ENCODE results near the gene FRY. TPM values are rescaled to one million over a fixed set of nuclear protein-coding genes. Genes with fewer than 3 reads are reported as not detected.

The FRY gene
- total and polyA plus RNA-seq, 8 donors = 5.6 to 27.9 (median 21.1) TPM

DNA sequence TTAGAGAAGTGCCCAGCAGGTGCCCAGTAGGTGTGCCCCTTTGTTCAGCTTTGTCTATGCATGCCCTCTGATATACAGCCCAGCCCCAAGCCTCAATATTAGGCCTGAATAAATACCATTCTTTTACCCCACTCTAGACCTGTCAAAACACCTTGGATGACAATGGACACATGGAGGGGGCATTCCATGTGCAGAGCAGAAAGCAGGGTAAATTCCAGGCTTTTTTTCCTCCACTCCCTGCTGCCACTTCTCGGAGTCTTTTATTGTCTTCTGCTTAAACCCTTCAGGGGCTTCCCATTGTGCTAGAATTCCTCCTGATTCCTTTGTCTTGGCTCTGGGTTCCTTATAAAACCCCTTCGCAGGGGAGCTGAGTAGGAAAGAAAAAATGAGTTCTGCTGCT, 5.8 kb upstream of the FRY start:
- no peak for DNase-seq
- intact Hi-C loops (cut with DNase I) = no loop called here
- Histone ChIP-seq H3K9me3 (no peaks in the 10 kb centered on the region), H3K36me3 (no peaks in the 10 kb centered on the region), H3K4me3 (no peak overlapping the region), H3K27ac (no peak overlapping the region), H3K4me1 (no peaks in the 10 kb centered on the region), H3K27me3 (no peaks in the 10 kb centered on the region)
- TF ChIP-seq, protein P1, sequence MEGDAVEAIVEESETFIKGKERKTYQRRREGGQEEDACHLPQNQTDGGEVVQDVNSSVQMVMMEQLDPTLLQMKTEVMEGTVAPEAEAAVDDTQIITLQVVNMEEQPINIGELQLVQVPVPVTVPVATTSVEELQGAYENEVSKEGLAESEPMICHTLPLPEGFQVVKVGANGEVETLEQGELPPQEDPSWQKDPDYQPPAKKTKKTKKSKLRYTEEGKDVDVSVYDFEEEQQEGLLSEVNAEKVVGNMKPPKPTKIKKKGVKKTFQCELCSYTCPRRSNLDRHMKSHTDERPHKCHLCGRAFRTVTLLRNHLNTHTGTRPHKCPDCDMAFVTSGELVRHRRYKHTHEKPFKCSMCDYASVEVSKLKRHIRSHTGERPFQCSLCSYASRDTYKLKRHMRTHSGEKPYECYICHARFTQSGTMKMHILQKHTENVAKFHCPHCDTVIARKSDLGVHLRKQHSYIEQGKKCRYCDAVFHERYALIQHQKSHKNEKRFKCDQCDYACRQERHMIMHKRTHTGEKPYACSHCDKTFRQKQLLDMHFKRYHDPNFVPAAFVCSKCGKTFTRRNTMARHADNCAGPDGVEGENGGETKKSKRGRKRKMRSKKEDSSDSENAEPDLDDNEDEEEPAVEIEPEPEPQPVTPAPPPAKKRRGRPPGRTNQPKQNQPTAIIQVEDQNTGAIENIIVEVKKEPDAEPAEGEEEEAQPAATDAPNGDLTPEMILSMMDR (IDR thresholded peaks at IDR 0.05) = no peak
- ATAC-seq = no peak
- WGBS, 2 donors = 95% methylated on average over 2 of the region's 2 CpGs
- no peak for FAIRE-seq

DNA sequence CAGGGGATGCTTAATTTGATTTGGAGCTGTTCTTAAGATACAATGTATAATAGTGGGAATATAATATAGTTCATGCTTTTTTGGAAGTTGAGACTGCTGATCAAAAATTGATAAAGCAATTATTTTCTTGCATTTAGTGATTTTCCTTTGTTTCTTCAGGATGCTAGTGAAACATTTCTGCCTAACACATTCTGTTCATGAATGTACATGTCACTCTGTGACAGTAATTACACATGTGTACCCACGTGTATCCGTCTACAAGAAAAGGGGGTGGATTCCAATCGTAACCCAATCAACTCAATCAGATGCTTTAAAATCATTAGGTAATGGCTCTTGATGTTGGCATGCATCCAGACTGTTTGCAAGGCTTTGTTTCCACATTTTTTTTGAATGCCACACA, 5.0 kb upstream of the FRY start:
- Histone ChIP-seq H3K9me3 (no peaks in the 10 kb centered on the region), H3K36me3 (no peaks in the 10 kb centered on the region), H3K4me3 (no peak overlapping the region), H3K4me1 (no peaks in the 10 kb centered on the region), H3K27me3 (no peaks in the 10 kb centered on the region), H3K27ac (no peak overlapping the region)
- no peak for FAIRE-seq
- ATAC-seq = no peak
- 81 to 84% methylated on average over 3 of the region's 3 CpGs for WGBS, 2 donors
- TF ChIP-seq, protein P1 (IDR thresholded peaks at IDR 0.05) = no peak
- DNase-seq = no peak
- intact Hi-C loops (cut with DNase I) = no loop called here

DNA sequence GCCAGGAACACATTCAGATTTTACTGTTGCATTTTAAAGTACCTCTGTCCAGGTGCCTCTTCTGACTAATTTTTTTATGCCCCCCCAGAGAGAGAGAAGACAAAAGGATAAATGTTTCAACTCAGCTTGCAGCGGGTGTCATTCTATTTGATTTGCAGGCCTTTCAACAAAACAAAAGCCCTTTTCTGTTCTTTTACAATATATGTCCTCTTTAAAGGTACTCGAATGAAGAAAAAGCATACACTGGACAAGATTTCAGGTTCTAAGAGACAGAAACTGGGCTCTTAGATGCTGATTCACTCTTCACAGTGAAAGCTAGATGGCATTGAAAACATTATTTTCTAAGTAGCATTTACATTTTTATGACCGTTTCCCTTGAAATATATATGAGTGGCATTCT, 2.9 kb upstream of the FRY start:
- no peak for FAIRE-seq
- 75 to 76% methylated on average over 3 of the region's 3 CpGs for WGBS, 2 donors
- Histone ChIP-seq H3K4me1 (peaks cover 0 to 8% (median under 1%) of the 10 kb centered on the region in 3 donors), H3K9me3 (no peaks in the 10 kb centered on the region), H3K27ac (no peak overlapping the region), H3K4me3 (no peak overlapping the region), H3K36me3 (no peaks in the 10 kb centered on the region), H3K27me3 (no peaks in the 10 kb centered on the region)
- TF ChIP-seq, protein P1 (IDR thresholded peaks at IDR 0.05) = no peak
- DNase-seq = no peak
- ATAC-seq = no peak
- intact Hi-C loops (cut with DNase I) = no loop called here

DNA sequence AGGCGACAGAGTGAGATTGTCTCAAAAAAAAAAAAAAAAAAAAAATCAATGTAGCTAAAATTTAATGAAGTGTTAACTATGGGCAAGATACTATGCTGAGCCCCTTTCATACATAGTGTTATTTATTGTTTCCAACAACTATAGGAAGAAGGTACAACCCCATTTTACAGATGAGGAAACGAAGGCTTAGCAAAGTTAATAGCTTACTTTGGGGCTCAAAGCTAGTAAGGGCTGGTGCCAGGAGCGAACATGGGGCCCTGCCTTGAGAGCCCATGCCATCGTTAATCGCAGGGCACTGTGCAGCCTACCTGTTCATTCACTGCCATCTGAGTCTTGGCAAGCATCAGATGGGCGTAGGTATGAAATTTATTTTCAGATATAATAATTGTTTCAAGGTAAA, 1.9 kb upstream of the FRY start:
- no peak overlapping the region for H3K27ac ChIP-seq
- intact Hi-C loops (cut with DNase I) = no loop called here
- TF ChIP-seq, protein P1 (IDR thresholded peaks at IDR 0.05) = no peak
- no peaks in the 10 kb centered on the region for H3K36me3 ChIP-seq
- no peak overlapping the region for H3K4me3 ChIP-seq
- DNase-seq (no peak), ATAC-seq (no peak), FAIRE-seq (no peak)
- no peaks in the 10 kb centered on the region for H3K9me3 ChIP-seq
- H3K27me3 ChIP-seq = no peaks in the 10 kb centered on the region
- 71 to 77% methylated on average over 6 of the region's 6 CpGs for WGBS, 2 donors
- H3K4me1 ChIP-seq = peaks cover 0 to 8% (median 5%) of the 10 kb centered on the region in 3 donors

DNA sequence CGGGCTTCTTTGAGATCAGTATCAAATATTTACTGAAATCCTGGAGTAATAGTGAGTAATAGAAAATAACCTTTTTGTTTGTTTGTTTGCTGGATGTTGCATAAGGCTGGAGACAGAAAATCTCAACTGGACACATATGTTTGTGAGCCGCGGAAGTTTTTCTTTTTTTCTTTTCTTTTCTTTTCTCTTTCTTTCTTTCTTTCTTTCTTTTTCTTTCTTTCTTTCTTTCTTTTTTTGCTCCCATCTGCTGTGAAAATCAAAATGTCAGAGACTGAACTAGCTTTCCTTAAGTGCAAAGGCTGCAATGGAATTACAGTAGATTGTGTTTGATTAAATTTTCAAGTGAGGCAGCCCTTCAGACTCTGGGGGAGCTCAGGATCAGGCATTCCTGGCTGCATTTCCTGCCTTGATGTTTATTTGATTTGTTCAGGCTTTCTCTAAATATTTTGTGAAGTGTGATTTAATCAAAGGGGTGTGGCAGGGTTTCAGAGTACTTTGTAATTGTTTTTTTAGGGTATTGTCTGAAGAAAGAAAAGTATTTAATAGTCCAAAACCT, 319 bp downstream of the FRY start:
- peaks cover 0 to 17% (median 17%) of the 10 kb centered on the region in 3 donors for H3K4me1 ChIP-seq
- 51 to 57% methylated on average over 3 of the region's 3 CpGs for WGBS, 2 donors
- FAIRE-seq = no peak
- intact Hi-C loops (cut with DNase I) = no loop called here
- no peaks in the 10 kb centered on the region for H3K27me3 ChIP-seq
- no peaks in the 10 kb centered on the region for H3K9me3 ChIP-seq
- peak overlapping the region; percentile 34 to 54 (median 42) for H3K4me3 ChIP-seq
- no peak for ATAC-seq
- H3K27ac ChIP-seq = peak overlapping the region; percentile 9 to 84 (median 64)
- no peak for DNase-seq
- H3K36me3 ChIP-seq = no peaks in the 10 kb centered on the region
- TF ChIP-seq, protein P1 (IDR thresholded peaks at IDR 0.05) = no peak
